ENCODE data around the gene GOT1.

DNA sequence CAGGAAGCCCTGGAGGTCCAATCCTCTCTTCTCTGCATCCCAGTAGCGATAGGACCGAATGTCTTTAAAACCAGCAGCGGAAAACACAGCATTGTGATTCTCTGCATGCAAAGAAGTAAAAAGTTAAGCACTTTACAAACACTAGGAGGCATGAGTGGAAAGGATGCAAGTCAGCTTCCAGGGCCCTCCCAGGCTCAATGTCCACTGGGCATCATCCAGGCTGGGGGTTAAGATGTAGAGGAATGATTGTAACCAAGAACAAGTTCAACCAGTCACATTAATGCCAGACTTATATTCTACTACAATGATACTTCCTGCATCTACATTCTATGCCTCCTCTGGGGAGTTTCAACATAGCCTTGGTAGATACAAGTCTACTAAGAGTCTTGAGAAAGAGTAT lies 24.3 kb downstream of the GOT1 start:
- TF ChIP-seq, protein P1, sequence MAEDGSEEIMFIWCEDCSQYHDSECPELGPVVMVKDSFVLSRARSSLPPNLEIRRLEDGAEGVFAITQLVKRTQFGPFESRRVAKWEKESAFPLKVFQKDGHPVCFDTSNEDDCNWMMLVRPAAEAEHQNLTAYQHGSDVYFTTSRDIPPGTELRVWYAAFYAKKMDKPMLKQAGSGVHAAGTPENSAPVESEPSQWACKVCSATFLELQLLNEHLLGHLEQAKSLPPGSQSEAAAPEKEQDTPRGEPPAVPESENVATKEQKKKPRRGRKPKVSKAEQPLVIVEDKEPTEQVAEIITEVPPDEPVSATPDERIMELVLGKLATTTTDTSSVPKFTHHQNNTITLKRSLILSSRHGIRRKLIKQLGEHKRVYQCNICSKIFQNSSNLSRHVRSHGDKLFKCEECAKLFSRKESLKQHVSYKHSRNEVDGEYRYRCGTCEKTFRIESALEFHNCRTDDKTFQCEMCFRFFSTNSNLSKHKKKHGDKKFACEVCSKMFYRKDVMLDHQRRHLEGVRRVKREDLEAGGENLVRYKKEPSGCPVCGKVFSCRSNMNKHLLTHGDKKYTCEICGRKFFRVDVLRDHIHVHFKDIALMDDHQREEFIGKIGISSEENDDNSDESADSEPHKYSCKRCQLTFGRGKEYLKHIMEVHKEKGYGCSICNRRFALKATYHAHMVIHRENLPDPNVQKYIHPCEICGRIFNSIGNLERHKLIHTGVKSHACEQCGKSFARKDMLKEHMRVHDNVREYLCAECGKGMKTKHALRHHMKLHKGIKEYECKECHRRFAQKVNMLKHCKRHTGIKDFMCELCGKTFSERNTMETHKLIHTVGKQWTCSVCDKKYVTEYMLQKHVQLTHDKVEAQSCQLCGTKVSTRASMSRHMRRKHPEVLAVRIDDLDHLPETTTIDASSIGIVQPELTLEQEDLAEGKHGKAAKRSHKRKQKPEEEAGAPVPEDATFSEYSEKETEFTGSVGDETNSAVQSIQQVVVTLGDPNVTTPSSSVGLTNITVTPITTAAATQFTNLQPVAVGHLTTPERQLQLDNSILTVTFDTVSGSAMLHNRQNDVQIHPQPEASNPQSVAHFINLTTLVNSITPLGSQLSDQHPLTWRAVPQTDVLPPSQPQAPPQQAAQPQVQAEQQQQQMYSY (CRISPR knock-in tag; IDR thresholded peaks at IDR 0.05): no peak
- no peak for TF ChIP-seq EZH2 (IDR thresholded peaks at IDR 0.05; ENCODE audit: borderline replicate concordance, control insufficient read depth, low read depth, low read length)
- TF ChIP-seq, protein P2, sequence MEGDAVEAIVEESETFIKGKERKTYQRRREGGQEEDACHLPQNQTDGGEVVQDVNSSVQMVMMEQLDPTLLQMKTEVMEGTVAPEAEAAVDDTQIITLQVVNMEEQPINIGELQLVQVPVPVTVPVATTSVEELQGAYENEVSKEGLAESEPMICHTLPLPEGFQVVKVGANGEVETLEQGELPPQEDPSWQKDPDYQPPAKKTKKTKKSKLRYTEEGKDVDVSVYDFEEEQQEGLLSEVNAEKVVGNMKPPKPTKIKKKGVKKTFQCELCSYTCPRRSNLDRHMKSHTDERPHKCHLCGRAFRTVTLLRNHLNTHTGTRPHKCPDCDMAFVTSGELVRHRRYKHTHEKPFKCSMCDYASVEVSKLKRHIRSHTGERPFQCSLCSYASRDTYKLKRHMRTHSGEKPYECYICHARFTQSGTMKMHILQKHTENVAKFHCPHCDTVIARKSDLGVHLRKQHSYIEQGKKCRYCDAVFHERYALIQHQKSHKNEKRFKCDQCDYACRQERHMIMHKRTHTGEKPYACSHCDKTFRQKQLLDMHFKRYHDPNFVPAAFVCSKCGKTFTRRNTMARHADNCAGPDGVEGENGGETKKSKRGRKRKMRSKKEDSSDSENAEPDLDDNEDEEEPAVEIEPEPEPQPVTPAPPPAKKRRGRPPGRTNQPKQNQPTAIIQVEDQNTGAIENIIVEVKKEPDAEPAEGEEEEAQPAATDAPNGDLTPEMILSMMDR (IDR thresholded peaks at IDR 0.05 in 2 of 3, conservative IDR thresholded peaks at IDR 0.05 in 1 of 3; ENCODE audit: control insufficient read depth in 2 of 3, extremely low read depth in 1 of 3, insufficient read depth in 1 of 3, low read depth in 3 of 3, low read length in 3 of 3): no peak
- TF ChIP-seq RAD21 (IDR thresholded peaks at IDR 0.05; ENCODE audit: insufficient read depth, low read depth, low read length): no peak
- no peak for TF ChIP-seq POLR2A (IDR thresholded peaks at IDR 0.05; ENCODE audit: low read depth, low read length)
- TF ChIP-seq, protein P3, sequence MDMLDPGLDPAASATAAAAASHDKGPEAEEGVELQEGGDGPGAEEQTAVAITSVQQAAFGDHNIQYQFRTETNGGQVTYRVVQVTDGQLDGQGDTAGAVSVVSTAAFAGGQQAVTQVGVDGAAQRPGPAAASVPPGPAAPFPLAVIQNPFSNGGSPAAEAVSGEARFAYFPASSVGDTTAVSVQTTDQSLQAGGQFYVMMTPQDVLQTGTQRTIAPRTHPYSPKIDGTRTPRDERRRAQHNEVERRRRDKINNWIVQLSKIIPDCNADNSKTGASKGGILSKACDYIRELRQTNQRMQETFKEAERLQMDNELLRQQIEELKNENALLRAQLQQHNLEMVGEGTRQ (IDR thresholded peaks at IDR 0.05; ENCODE audit: borderline replicate concordance, low read depth, low read length): no peak
- TF ChIP-seq SREBF2 (IDR thresholded peaks at IDR 0.05; ENCODE audit: low read length): no peak

Data from GM12878 (cell line).